ENCODE data around the gene UNC5CL.

The UNC5CL gene, protein sequence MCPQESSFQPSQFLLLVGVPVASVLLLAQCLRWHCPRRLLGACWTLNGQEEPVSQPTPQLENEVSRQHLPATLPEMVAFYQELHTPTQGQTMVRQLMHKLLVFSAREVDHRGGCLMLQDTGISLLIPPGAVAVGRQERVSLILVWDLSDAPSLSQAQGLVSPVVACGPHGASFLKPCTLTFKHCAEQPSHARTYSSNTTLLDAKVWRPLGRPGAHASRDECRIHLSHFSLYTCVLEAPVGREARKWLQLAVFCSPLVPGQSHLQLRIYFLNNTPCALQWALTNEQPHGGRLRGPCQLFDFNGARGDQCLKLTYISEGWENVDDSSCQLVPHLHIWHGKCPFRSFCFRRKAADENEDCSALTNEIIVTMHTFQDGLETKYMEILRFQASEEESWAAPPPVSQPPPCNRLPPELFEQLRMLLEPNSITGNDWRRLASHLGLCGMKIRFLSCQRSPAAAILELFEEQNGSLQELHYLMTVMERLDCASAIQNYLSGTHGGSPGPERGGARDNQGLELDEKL

GRCh38 chr6:41039060-41039998 lies at the start of gene UNC5CL:
TSS of gene UNC5CL (minus strand) at chr6:41039221. CDS start at chr6:41035074, 4,147 bp downstream.
- peak in 1 of 2 donors; percentile 8 for DNase-seq (ENCODE audit: low read depth in 2 of 2)

- no peak for DNase-seq (ENCODE audit: low read depth in 2 of 2)
Measured at GRCh38 chr6:41088451-41088850, 49.4 kb upstream of the UNC5CL start.

- DNase-seq (ENCODE audit: low read depth in 2 of 2): no peak
Measured at GRCh38 chr6:41085182-41085581, 46.2 kb upstream of the UNC5CL start.

GRCh38 chr6:41083072-41083471 lies 44.1 kb upstream of the UNC5CL start:
- DNase-seq (ENCODE audit: low read depth in 2 of 2): no peak

- no peak for DNase-seq (ENCODE audit: low read depth in 2 of 2)
Measured at GRCh38 chr6:41080621-41081020, 41.6 kb upstream of the UNC5CL start.

- no peak for DNase-seq (ENCODE audit: low read depth in 2 of 2)
Measured at GRCh38 chr6:41079080-41079479, 40.1 kb upstream of the UNC5CL start.

DNA sequence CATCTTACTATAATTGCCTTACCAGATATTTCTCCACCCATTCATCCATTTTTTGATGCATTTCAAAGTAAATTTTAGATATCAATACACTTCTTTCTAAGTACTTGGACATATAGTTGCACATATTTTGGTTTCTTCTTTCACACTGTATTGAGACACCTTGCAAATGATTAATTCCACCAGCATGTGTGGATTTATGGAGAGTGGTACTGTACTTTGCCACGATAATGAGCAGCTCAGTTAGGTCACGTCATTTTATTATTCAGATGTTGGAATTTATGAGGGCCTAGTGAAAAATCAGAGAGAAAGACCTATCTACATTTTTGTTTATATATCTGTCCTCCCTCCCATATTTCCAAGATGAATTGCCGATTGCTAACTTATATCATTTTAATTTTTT lies 39.1 kb upstream of the UNC5CL start:
- DNase-seq (ENCODE audit: low read depth in 2 of 2): no peak

DNA sequence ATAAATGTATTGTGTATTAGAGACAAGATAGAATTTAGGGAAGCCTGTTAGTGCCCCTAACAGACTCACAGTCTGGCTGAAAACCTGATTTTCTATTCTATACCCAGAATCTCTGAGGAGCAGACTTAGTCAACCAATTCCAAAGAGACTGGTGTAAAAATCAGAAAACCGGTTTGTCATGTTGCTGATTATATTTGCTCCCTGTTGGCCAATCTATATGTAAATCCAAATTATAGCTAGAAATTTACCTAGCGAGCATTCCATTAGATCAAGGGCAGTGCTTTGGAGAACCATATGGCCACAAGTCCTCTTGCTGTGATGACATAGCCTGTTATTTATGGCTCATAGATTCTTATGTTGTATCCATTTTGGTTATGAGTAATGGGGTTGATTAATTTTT lies 38.5 kb upstream of the UNC5CL start:
- no peak for DNase-seq (ENCODE audit: low read depth in 2 of 2)

DNA sequence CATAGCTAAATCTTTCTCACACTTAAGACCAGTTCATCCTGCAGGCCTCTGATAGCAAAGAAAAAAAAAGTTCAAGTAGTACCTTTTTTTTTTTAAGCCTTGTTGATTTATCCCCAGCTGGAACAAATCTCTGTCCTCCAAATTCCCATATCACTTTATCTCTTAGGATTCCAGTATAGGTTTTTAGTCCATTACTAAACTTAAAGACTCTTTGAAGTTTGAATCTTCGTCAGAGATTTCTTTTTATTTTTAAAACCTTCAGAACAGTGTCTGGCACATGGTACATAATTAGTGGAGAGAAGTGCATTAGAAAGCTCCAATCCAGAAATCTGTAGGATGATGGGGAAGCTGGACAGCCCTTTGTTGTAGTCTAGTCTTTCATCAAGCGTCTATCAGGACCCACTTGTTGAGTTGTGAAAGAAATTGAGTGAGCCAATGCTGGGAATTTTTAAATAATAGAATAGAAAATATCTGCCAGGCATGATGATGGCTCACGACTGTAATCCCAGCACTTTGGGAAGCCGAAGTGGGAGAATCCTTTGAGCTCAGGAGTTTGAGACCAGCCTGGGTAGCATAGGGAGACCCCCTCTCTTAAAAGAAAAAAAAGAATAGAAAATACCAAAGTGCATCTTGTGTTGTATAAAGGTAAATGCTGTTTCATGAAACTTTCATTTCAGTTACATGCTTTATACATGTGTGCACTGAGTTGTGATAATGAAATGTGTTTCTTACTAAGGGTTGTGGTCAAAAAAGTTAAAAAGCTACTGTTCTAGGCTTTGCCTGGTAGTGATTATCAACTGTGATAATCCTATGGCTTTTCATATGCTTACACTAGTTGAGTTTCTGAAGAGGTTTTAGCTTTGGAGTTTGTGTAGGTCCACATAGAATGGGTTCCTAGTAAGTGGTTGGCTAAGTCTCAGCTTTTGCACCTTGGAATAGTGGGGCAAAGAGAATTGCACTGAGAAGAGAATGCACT lies 36.9 kb upstream of the UNC5CL start:
- DNase-seq (ENCODE audit: low read depth in 2 of 2): no peak

- no peak for DNase-seq (ENCODE audit: low read depth in 2 of 2)
Measured at GRCh38 chr6:41074692-41075436, 35.8 kb upstream of the UNC5CL start.

DNA sequence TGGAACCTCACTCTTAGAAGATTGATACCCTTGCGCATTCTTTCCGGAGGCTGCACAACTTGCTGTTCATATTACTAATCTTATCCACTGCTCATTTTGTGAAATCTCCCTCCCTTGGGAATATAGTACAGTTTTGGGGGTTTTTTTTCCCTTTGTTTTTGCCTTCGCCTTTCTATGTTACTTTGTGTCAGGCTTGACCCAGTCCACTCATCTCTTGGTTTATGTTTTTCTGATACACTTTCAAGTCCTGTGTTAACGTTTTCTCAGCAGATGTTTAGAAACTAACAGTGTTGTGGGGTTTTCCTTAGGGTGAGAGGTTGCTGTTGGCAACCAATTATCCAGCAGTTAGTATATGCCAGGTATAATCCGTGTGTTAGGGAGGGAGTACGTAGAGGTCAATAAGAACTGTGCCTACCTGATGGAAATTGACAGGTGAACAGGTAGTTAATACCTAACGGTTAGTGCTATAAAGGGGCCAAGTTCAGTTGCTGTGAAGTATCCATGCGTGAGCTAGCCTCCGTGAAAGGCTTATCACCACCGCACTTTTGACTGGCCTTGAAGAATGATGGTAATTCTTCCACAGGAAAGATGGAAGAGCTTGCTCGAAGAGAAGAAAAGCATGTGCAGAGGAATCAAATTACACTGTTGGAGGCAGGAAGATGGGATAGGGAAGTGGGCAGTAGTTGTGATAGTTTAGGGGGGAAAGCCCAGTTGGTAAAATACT lies 35.1 kb upstream of the UNC5CL start:
- DNase-seq (ENCODE audit: low read depth in 2 of 2): no peak

DNA sequence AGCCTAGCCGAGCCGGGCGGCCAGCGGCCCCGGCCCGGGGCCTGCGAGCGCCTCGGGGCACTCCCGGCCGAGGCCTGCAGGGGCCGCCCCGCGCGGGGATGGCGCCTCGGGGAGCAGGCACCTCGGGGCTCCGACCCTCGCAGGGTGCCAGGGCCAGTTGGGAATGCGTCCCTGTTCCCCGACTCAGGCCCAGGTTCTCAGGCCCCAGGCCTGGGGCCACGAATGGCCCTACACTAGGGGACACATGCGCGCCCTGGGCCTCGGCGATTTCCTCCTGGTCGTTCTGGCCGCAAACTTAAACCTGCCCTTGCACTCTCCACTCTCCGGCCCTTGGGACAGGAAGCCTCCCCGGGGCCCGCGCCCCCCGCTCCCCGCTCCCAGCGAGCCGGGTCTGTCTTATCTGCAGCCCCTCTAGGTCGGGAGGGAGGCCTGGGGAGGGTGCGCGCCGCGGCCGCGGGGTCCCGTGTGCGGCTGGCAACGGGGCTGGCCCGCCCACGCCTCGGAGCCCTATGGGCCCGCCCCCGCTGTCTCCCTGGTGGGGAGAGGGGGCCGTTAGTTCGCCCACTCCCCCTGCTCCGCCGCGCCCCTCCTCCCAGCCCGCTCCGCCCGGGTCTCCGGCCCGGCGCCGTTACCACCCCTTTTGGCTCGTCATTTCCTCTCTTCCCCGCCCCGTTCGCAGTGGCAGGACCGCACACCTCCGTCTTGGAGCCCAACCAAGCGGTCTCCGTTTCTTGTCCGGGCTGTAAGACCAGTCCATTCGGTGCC lies 34.4 kb upstream of the UNC5CL start:
- peak; percentile 64 to 71 for DNase-seq (ENCODE audit: low read depth in 2 of 2)

GRCh38 chr6:41072836-41073202 lies 33.8 kb upstream of the UNC5CL start, which contains the start of gene NFYA:
TSS of gene NFYA (plus strand) at chr6:41072974. CDS start at chr6:41079090, 6,116 bp downstream.
- DNase-seq (ENCODE audit: low read depth in 2 of 2): peak in 1 of 2 donors; percentile 99

DNA sequence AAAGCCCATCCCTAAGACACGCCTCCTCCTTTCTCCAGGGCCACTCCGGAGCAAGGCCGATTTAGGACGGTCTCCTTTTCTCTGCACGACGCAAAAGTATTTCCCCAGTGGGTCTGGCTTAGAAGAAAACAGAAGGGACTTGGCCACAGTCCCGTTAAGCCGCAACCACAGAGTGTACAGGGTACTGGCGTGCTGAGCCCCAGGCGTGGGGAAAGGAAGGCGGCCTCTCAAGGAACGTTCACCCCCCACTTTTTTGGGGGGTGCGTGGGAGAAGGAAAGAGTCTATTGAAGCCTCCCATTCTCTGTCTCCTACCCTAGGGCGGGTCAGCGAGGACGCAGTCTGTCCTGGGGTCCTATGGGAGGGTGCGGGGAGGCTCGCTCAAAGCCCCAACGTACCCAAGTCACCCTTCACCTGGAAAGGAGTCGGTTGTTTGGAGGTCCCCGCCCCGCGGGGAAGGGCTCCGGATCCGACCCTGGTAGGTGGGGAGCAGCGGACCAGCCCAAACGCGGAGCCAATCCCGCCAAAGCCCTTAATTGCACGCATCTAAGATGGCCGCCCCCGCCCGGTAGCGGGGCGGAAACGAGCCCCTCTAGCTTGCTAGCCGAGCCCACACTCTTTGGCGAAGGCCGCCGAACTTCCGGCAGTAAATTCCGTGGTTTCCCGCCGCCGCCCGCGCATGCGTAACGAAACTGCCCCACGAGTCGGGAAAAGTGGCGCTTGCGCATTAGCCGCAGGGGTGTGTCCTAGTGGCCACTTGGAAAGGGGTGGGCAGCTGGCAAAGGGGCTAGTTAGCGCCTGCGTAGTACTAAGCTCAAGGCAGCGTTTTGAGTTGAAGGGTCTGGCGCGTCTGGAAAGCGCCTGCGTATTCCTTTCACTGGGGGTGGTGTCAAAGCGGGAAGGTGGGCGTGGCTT lies 33.2 kb upstream of the UNC5CL start, which contains the start of gene OARD1:
OARD1 (minus strand) TSS at position 434 of the 913 bp plus-strand sequence. CDS start 722 bp downstream, outside the sequence.
- DNase-seq (ENCODE audit: low read depth in 2 of 2): peak; percentile 99 to 100

GRCh38 chr6:41071501-41071922 lies 32.5 kb upstream of the UNC5CL start:
- no peak for DNase-seq (ENCODE audit: low read depth in 2 of 2)

GRCh38 chr6:41066867-41067304 lies 27.9 kb upstream of the UNC5CL start:
- DNase-seq (ENCODE audit: low read depth in 2 of 2): peak in 1 of 2 donors; percentile 11

DNA sequence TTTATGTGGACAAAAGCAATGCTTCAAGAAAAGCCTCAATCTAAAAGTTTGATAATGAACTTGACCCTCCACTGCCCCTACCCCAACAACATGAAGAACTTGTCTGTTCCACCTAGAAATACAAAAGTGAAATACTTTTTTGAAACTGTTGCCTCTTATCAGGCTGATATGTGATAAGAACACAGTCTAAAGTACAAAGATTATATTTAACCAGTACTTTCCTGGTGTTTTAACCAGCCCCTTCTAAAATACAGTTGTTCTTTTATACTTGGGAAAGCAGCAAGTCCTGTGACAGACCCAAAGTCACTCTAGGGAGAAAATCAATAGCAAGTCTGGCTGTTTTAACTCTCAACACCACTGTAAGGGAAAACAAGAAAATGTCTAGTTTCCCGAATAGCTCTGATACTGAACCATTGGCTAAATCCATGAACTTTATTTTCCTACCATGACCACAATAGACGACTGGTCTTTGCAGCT lies 26.6 kb upstream of the UNC5CL start:
- DNase-seq (ENCODE audit: low read depth in 2 of 2): no peak

All from stimulated activated CD8-positive, alpha-beta memory T cell treated with anti-CD3 and anti-CD28 coated beads, Interleukin-15, amount 100 ng/mL, for 4 hours (primary cell).